HAP-1 (cell line): ENCODE results near the gene ZNF865.

Experiments used
- DNase-seq, 2 experiments: peaks; one replicate each; pipeline ENCODE4 v3.0.0-alpha.2; 2016 to 2020; ENCODE audit warnings: low spot score in 2 of 2
- H3K27me3 ChIP-seq: fragments of 250-450 bp; sonication (Bioruptor Pico); 2 replicates; pipeline ENCODE4 v1.5.1; 2020; ENCODE audit warnings: low read depth, mild to moderate bottlenecking, moderate library complexity
- H3K36me3 ChIP-seq: fragments of 250-450 bp; sonication (Bioruptor Pico); replicated peaks from 2 replicates; pipeline ENCODE4 v1.5.1; 2020; ENCODE audit warnings: mild to moderate bottlenecking
- H3K4me1 ChIP-seq: fragments of 250-450 bp; sonication (Bioruptor Pico); 2 replicates; pipeline ENCODE4 v1.5.1; 2020; ENCODE audit warnings: mild to moderate bottlenecking
- H3K4me3 ChIP-seq: fragments of 250-450 bp; sonication (Bioruptor Pico); 2 replicates; pipeline ENCODE4 v1.5.1; 2020; ENCODE audit warnings: mild to moderate bottlenecking, moderate library complexity
- H3K9me3 ChIP-seq: fragments of 250-450 bp; sonication (Bioruptor Pico); 2 replicates; pipeline ENCODE4 v1.5.1; 2020; ENCODE audit warnings: mild to moderate bottlenecking, moderate library complexity
- in situ Hi-C: fragments of 300-500 bp; cut with MboI; formaldehyde crosslinking; loops from 3 replicates; pipeline ENCODE4 v1.14.3; 2020; ENCODE audit warnings: low sequenced_read_pairs, inconsistent platforms, mixed read lengths

ZNF865 gene

DNA sequence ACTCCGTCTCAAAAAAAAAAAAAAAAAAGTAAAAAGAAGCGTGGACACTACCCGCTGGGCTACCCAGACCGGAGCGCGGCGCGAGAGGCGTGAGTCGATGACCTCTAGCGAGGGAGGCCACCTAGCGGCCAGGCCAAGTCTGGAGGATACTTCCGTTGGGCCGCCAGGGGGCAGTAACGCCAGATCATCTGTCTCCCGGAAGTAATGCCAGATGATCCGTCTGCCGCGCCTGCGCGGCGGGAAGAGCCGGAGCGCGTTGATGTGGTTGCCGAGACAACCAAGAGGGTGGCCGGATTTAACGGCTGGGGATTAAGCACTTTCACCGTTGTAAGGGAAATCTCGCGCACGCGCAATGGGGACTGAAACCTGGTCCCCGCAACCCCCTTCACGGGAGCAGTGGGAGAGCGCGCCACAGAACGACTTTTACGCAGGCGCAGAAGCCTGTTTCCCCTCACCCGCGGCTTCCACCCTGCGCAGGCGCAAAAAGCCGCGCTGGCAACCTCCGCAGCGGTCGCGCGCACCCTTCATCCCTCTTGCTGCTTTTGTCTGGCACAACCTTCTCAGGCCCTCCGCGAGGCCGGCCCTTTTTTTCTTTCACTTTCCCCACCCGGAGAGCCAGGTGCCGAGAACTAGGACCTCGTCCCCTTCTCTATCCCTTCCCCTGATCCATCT, 48.3 kb downstream of the ZNF865 start:
- Histone ChIP-seq H3K27me3 (no peaks in the 10 kb centered on the region), H3K9me3 (no peaks in the 10 kb centered on the region), H3K4me1 (peaks cover 11% of the 10 kb centered on the region), H3K4me3 (peak overlapping the region; percentile 95), H3K36me3 (peaks cover 19% of the 10 kb centered on the region)
- in situ Hi-C loops, result loop anchor here (25.0 kb wide), 2 partner anchors 1191 to 1466 kb away; partner anchors contain the start of genes CDC42EP5, LENG9, MBOAT7 and TSEN34
- peak; percentile 98 for DNase-seq

DNA sequence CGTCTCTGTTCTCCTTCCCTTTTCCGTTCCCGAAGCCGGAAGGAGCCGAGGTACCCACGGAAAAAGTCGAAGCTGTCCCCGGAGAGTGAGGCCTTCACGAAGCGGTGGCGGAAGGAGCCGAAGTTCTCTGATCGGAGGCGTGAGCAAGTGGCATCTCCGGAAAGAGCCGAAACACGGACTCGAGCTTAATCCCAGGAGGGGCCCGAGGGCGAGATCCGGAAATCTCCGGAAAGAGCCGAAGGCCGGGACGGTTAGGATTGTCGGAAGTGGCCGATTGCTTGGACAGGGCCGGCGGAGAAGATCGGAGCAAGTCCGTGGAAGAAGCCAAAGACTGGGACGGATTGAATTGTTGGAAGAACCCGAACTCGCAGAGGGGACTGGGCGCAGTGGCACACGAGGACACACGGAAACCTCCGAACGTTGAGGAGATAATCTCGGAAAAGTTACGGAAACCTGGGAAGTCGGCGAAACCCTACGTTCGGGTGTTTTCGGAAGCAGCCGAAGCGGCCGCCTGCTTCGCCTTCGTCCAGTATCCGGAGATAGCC, 48.9 kb downstream of the ZNF865 start:
- Histone ChIP-seq H3K4me1 (peaks cover 11% of the 10 kb centered on the region), H3K36me3 (peaks cover 23% of the 10 kb centered on the region), H3K27me3 (no peaks in the 10 kb centered on the region), H3K9me3 (no peaks in the 10 kb centered on the region), H3K4me3 (peak overlapping the region; percentile 95)
- in situ Hi-C loops, result loop anchor here (25.0 kb wide), 2 partner anchors 1192 to 1467 kb away; partner anchors contain the start of genes CDC42EP5, LENG9, MBOAT7 and TSEN34
- peak; percentile 97 to 100 for DNase-seq

DNA sequence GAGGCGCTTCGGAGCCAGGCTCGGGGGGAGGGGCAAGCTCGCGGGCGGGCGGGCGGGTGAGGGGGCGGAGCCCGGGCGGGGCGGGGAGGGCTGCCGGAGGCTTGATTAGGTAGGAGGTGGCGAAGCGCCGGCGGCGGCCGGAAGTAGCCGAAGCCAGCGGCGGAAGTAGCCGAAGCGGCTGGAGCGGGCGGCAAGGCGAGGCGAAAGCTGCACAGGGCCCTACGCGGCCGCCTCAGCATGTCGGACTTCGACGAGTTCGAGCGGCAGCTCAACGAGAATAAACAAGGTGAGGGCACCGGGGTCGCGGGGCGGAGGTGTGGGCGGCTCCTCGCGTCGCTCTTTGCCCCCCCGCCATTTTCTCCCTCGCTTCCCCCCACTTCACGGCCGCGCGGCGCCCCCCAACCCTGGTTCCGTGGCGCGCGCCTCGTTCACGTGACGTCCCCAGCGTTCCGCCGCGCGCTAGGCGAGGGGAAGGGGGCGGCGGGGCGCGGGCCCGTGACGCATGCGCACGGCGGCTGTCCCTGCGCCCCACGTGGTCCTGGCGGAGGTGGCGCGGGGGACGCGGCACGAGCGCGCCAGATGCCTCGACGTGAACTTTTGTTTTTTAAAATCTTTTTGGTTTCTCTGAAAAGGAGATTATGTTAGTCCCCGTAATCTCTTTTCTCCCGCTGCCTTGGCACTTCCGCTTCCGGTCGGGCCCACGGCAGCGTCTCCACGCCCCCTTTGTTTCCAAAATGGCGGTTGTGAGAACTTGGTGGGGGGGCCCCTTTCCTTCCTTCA, 49.6 kb downstream of the ZNF865 start, which contains the start of gene U2AF2:
Gene U2AF2, plus strand, starts transcription at position 168 of the 780 bp plus-strand sequence. Its CDS starts 70 bp downstream, at position 238.
- in situ Hi-C loops, result loop anchor here (25.0 kb wide), 2 partner anchors 1193 to 1468 kb away; partner anchors contain the start of genes CDC42EP5, LENG9, MBOAT7 and TSEN34
- Histone ChIP-seq H3K36me3 (peaks cover 28% of the 10 kb centered on the region), H3K9me3 (no peaks in the 10 kb centered on the region), H3K27me3 (no peaks in the 10 kb centered on the region), H3K4me3 (peak within 1 kb of the TSS; percentile 95), H3K4me1 (peaks cover 11% of the 10 kb centered on the region)
- DNase-seq, result peak; percentile 80 to 97

DNA sequence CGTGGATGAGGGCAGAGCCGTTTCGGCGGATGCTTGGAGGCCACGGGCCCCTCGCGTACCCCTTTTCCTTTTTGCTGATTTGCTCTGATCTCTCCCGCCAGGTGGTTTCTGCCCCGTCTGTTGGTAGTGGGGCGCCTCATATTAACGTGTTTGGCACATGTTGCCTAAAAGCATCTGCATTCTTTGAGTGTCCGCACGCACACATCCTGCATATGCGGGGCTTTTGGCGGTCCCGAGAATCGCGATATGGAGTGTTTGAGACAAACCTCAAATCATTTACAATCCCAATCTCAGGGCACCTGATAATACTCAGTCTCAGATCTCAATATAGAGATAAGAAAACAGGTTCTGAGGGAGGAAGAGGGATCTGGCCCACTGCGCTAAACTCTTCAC, 50.2 kb downstream of the ZNF865 start:
- Histone ChIP-seq H3K36me3 (peaks cover 34% of the 10 kb centered on the region), H3K27me3 (no peaks in the 10 kb centered on the region), H3K4me1 (peaks cover 11% of the 10 kb centered on the region), H3K9me3 (no peaks in the 10 kb centered on the region), H3K4me3 (peak overlapping the region; percentile 95)
- DNase-seq, result no peak
- in situ Hi-C loops, result loop anchor here (25.0 kb wide), 2 partner anchors 1193 to 1468 kb away; partner anchors contain the start of genes CDC42EP5, LENG9, MBOAT7 and TSEN34

DNA sequence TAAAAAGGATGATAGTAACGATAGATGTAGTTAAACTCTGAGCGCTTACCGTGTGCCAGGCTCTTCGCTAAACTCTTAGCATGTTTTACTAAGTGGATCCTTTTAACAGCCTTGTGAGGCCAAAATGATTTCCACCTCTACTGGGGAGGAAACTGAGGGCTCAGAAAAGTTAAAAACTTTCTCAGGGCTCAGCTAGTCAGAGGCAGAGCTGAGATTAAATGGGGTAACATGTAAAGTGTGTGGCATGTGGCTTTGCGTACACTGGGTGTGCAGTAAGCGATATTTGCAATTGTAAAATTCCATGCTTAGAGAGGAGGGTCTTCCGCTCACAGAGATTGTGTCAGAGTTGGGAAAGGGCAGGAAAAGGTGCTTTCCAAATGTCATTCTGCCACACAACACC, 51.1 kb downstream of the ZNF865 start:
- peaks cover 11% of the 10 kb centered on the region for H3K4me1 ChIP-seq
- H3K36me3 ChIP-seq, result peaks cover 43% of the 10 kb centered on the region
- no peaks in the 10 kb centered on the region for H3K27me3 ChIP-seq
- in situ Hi-C loops, result loop anchor here (25.0 kb wide), 2 partner anchors 1194 to 1469 kb away; partner anchors contain the start of genes CDC42EP5, LENG9, MBOAT7 and TSEN34
- H3K9me3 ChIP-seq, result no peaks in the 10 kb centered on the region
- H3K4me3 ChIP-seq, result peak overlapping the region; percentile 95
- no peak for DNase-seq

DNA sequence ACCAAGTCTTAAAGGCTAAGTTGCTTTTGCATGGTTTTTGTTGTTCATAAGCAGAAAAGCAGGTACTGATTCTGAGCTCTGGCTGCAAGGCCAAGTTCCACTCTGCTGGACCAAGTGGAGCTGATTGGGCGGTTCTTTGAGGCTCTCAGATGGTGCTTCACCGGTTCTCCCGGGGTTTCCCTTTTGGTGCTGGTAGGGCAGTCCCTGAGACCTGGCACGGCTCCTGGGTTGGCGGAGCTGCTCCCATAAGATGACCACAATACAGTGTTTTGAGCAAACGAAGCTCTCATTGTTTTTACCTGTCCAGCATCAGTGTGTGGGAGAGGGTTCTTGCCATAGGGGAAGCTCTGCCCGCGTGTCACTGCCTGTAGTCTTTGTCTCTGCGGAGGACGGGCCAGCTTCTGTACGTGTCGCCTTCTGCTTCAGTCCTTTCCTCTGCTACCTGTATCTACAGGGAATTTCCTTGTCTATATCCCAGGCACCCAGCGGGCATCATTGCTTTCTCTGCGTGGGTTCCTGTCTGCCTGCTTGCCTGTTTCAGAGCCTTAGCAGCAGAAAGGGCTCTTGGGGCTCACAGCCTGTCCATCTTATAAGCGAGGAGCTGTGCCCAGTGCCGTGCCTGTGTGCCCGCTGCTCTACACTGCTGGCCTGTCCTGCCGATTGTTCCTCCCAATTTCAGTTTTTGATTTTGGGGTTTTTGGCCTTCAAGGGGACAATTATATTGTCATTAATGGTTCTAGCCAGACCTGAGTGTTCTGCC, 51.7 kb downstream of the ZNF865 start:
- Histone ChIP-seq H3K4me3 (peak overlapping the region; percentile 95), H3K4me1 (peaks cover 11% of the 10 kb centered on the region), H3K9me3 (no peaks in the 10 kb centered on the region), H3K27me3 (no peaks in the 10 kb centered on the region), H3K36me3 (peaks cover 49% of the 10 kb centered on the region)
- no peak for DNase-seq
- in situ Hi-C loops, result loop anchor here (25.0 kb wide), 2 partner anchors 1195 to 1470 kb away; partner anchors contain the start of genes CDC42EP5, LENG9, MBOAT7 and TSEN34

DNA sequence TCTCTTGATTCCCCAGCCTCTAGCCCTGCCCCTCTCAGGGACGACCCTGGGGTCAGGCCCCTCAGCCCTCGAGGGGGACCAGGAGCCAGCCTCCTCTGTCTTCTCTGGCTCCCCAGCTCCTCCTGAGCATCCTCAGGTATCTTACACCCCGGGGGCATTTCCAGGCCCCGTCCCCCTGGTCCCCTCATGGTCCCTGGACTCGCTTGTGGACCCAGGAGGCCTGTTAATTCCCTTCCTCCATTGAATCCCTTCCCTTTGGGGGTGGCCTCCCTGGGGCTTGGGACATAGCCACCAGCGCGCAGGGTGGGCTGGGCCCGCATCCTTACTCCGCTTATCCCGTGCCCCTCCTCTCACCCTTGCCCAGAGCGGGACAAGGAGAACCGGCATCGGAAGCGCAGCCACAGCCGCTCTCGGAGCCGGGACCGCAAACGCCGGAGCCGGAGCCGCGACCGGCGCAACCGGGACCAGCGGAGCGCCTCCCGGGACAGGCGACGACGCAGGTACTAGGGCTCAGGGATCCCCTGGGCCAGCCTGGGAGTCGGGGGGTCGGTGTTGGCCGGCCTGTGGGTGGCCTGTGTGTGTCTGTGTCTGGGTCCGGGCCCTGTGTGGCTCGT, 53.5 kb downstream of the ZNF865 start:
- in situ Hi-C loops, result loop anchor here (25.0 kb wide), 2 partner anchors 1197 to 1472 kb away; partner anchors contain the start of genes CDC42EP5, LENG9, MBOAT7 and TSEN34
- no peaks in the 10 kb centered on the region for H3K27me3 ChIP-seq
- DNase-seq, result no peak
- no peaks in the 10 kb centered on the region for H3K9me3 ChIP-seq
- no peak overlapping the region for H3K4me3 ChIP-seq
- peaks cover 65% of the 10 kb centered on the region for H3K36me3 ChIP-seq
- H3K4me1 ChIP-seq, result peaks cover 11% of the 10 kb centered on the region

DNA sequence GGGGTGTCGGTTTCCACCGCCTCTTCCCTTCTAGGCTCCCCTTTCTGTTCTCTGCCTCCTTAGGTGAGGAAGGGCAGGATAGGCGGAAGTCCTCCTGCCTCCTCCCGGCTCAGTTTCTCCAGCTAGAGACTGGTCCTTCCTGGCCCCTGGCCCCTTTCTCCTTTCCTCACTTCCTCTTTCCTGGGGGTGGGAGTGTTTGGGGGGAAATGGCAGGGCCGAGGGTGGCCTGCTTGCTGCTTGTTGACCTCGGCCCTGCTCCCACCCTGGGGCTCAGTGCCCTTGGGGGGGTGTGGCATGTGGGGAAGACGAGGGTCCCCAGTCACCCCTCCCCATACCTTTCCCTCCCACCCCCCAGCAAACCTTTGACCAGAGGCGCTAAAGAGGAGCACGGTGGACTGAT, 54.4 kb downstream of the ZNF865 start:
- no peak overlapping the region for H3K4me3 ChIP-seq
- no peaks in the 10 kb centered on the region for H3K9me3 ChIP-seq
- no peak for DNase-seq
- peaks cover 11% of the 10 kb centered on the region for H3K4me1 ChIP-seq
- in situ Hi-C loops, result loop anchor here (25.0 kb wide), 2 partner anchors 1198 to 1473 kb away; partner anchors contain the start of genes CDC42EP5, LENG9, MBOAT7 and TSEN34
- H3K27me3 ChIP-seq, result no peaks in the 10 kb centered on the region
- peaks cover 74% of the 10 kb centered on the region for H3K36me3 ChIP-seq

DNA sequence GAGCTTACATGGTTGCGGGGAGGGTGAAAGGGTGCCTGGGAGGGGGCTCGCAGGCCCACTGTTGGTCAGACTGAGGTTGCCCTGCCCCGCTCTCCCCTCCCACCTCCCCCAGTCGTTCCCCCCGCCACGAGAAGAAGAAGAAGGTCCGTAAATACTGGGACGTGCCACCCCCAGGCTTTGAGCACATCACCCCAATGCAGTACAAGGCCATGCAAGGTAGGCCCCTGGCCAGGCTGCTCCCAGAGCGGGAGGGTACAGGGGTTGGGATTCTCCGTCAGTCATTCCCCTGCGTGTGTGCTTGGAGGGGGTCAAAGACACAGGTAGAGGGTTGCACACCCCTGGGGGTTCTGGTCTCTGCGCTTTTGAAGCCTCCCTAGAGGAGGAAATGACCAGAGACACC, 55.0 kb downstream of the ZNF865 start:
- Histone ChIP-seq H3K9me3 (no peaks in the 10 kb centered on the region), H3K27me3 (no peaks in the 10 kb centered on the region), H3K36me3 (peaks cover 72% of the 10 kb centered on the region), H3K4me1 (peaks cover 11% of the 10 kb centered on the region), H3K4me3 (no peak overlapping the region)
- in situ Hi-C loops, result loop anchor here (25.0 kb wide), 2 partner anchors 1198 to 1473 kb away; partner anchors contain the start of genes CDC42EP5, LENG9, MBOAT7 and TSEN34
- DNase-seq, result no peak

DNA sequence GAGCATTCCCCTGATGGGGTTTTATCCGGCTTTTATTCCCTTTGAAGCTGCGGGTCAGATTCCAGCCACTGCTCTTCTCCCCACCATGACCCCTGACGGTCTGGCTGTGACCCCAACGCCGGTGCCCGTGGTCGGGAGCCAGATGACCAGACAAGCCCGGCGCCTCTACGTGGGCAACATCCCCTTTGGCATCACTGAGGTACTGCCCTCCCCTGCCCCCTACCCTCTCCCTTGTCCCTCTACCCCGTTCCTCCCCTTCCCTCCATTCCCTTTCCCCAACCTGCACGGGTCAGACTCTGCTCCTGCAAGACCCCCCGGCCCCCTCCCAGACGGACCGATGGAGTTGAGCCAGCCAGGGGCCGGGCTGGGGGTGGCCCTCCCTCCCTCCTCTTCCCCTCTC, 55.5 kb downstream of the ZNF865 start:
- H3K27me3 ChIP-seq, result no peaks in the 10 kb centered on the region
- H3K36me3 ChIP-seq, result peaks cover 72% of the 10 kb centered on the region
- H3K9me3 ChIP-seq, result no peaks in the 10 kb centered on the region
- in situ Hi-C loops, result loop anchor here (25.0 kb wide), 2 partner anchors 1199 to 1474 kb away; partner anchors contain the start of genes CDC42EP5, LENG9, MBOAT7 and TSEN34
- H3K4me1 ChIP-seq, result peaks cover 11% of the 10 kb centered on the region
- no peak overlapping the region for H3K4me3 ChIP-seq
- no peak for DNase-seq

DNA sequence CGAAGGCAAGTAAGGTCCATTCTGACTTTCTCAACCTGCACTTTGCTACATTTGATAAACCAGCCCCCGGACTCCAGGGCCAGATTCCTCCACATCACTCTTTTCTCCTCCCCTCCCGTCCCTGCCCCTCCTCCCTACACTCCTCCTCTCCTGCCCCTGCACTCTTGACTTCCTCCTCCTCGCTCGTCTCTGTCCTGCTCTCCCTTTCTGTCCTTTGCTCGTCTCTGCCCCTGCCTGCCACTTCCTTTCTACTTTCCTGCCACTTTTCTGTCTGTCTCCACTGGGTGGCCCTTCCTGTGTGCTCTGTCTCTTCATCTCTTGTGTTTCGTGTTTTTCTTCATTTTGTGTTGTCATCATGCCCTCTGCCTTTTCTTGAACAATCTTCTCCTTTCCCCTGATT, 56.4 kb downstream of the ZNF865 start:
- H3K4me3 ChIP-seq, result no peak overlapping the region
- no peak for DNase-seq
- no peaks in the 10 kb centered on the region for H3K27me3 ChIP-seq
- in situ Hi-C loops, result loop anchor here (25.0 kb wide), 2 partner anchors 1200 to 1475 kb away; partner anchors contain the start of genes CDC42EP5, LENG9, MBOAT7 and TSEN34
- H3K9me3 ChIP-seq, result no peaks in the 10 kb centered on the region
- peaks cover 11% of the 10 kb centered on the region for H3K4me1 ChIP-seq
- peaks cover 76% of the 10 kb centered on the region for H3K36me3 ChIP-seq

DNA sequence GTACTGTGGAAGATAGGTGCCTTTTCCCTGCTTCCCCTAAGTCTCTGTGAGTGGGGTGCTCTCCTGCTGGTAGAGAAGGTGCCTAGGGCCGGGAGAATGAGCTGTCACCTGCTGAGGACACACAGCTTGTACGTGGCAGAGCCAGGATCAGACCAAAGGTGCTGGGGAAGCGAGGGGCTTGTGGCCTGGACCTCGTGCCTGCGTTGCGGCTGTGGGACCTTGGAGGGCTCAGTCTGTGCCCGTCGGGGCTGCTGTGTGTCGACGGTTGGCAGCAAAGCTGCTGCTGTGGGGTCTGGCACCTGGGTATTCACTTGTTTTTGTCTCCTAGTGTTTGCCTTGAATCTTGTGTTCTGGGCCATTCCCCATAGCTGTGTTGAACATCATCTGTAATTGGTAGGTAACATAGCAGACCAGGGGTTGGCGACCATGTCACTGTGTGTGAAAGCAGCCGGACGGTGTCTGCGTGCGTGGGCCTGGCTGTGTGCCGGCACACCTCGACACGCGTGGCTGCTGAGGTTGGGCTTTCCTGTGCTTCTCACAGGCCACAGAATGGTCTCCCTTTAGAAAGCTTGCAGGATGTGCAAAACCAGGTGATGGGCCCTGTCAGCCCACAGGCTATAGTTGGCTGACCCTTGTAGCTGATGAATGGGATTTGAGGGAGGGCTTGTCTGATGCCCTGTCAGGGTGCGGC, 58.5 kb downstream of the ZNF865 start:
- DNase-seq, result no peak
- H3K27me3 ChIP-seq, result no peaks in the 10 kb centered on the region
- no peak overlapping the region for H3K4me3 ChIP-seq
- no peaks in the 10 kb centered on the region for H3K9me3 ChIP-seq
- H3K36me3 ChIP-seq, result peaks cover 91% of the 10 kb centered on the region
- H3K4me1 ChIP-seq, result no peaks in the 10 kb centered on the region
- in situ Hi-C loops, result loop anchor here (25.0 kb wide), 2 partner anchors 1202 to 1477 kb away; partner anchors contain the start of genes CDC42EP5, LENG9, MBOAT7 and TSEN34
